ENCODE measurements around the gene TTC9C. TPM values are rescaled to one million over a fixed set of nuclear protein-coding genes. Genes with fewer than 3 reads are reported as not detected.

TTC9C gene
- total and polyA plus RNA-seq, 2 of the 13 experiments (the other 11 are each of a cell fraction or from before 2014, with no cell fraction given), result 28.0 to 36.4 TPM

DNA sequence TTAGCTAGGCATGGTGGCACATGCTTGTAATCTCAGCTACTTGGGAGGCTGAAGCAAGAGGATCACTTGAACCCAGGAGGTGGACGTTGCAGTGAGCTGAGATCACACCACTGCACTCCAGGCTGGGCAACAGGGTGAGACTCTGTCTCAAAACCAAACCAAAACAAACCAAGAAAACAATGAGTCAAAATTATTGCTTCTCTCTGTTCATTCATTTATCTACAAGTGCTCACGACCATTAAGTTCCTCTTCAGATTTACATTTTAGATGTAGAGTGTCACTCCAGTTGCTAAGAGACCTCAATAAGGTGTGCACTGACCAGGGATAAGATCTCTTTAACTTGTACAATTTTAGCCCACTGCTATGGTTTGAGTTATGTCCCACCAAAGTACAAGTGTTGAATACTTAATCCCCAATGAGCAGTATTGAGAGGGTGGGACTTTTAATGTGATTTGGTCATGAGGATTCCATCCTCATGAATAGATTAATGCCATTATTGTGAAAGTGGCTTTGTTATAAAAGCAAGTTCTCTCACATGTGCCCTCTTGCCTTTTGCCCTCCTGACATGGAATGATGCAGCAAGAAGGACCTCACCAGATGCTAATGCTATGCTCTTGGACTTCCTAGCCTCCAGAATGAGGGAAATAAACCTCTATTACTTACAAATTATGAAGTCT is 8.8 kb upstream of the TTC9C start:
- peaks cover 8% of the 10 kb centered on the region for H4K20me1 ChIP-seq (ENCODE audit: insufficient read depth, low read length)
- intact Hi-C loops (cut with micrococcal nuclease; ENCODE audit: unreplicated experiment) (no loop called here), in situ Hi-C loops (cut with HindIII; ENCODE audit: extremely low pct_ligation_motif_present, low pct_unique_long_range_greater_than_20kb) (no loop called here)
- H3K4me2 ChIP-seq (ENCODE audit: low read depth, low read length), result no peak overlapping the region
- H2AFZ ChIP-seq (ENCODE audit: low read length), result no peak overlapping the region
- H3K79me2 ChIP-seq (ENCODE audit: insufficient read depth, low read length), result peaks cover 46% of the 10 kb centered on the region
- no peaks in the 10 kb centered on the region for H3K27me3 ChIP-seq (ENCODE audit: control insufficient read depth in 1 of 2, insufficient read depth in 2 of 2, low read length in 2 of 2)
- H3K9ac ChIP-seq (ENCODE audit: insufficient read depth, low read depth, low read length), result no peak overlapping the region
- ATAC-seq, result no peak
- ChIA-PET CTCF (ENCODE audit: low intra/inter-chr PET ratio, low total read pairs) (no interaction called here), POLR2A (interaction anchor here (1.3 kb wide), 1 partner anchor 136 kb away, joined by 3 read pairs; no protein-coding TSS in a partner anchor)
- FAIRE-seq, result no peak
- BruUV-seq (replicated peaks), result no TSS peak
- WGBS (ENCODE audit: low lambda C conversion rate), result 100% methylated on average over 2 of the region's 2 CpGs
- peaks cover 31% of the 10 kb centered on the region for H3K4me1 ChIP-seq (ENCODE audit: insufficient read depth, low read length)
- H3K9me3 ChIP-seq (ENCODE audit: low read length), result no peaks in the 10 kb centered on the region
- peaks cover 29 to 94% of the 10 kb centered on the region in 2 experiments for H3K36me3 ChIP-seq (replicated peaks in 1 of 2; ENCODE audit: control insufficient read depth in 1 of 2, insufficient read depth in 2 of 2, low read length in 2 of 2)
- no peak overlapping the region for H3K4me3 ChIP-seq (replicated peaks in 1 of 3; ENCODE audit: insufficient read depth in 1 of 3, low read depth in 2 of 3, low read length in 3 of 3)
- H3K27ac ChIP-seq (ENCODE audit: extremely low read length, insufficient read depth, low read length), result no peak overlapping the region
- DNase-seq (ENCODE audit: low spot score), result no peak
- TF ChIP-seq EZH2 (conservative IDR thresholded peaks at IDR 0.05; ENCODE audit: low read depth, low read length), result no peak
- no peak for TF ChIP-seq ZNF251 (CRISPR knock-in tag; IDR thresholded peaks at IDR 0.05)
- TF ChIP-seq SMAD3 (CRISPR knock-in tag; IDR thresholded peaks at IDR 0.05), result no peak
- no peak for TF ChIP-seq ZNF432 (CRISPR knock-in tag; IDR thresholded peaks at IDR 0.05; ENCODE audit: borderline replicate concordance)
- TF ChIP-seq, protein P1, sequence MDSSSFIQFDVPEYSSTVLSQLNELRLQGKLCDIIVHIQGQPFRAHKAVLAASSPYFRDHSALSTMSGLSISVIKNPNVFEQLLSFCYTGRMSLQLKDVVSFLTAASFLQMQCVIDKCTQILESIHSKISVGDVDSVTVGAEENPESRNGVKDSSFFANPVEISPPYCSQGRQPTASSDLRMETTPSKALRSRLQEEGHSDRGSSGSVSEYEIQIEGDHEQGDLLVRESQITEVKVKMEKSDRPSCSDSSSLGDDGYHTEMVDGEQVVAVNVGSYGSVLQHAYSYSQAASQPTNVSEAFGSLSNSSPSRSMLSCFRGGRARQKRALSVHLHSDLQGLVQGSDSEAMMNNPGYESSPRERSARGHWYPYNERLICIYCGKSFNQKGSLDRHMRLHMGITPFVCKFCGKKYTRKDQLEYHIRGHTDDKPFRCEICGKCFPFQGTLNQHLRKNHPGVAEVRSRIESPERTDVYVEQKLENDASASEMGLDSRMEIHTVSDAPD (CRISPR knock-in tag; IDR thresholded peaks at IDR 0.05), result no peak
- no peak for TF ChIP-seq MIER3 (CRISPR knock-in tag; IDR thresholded peaks at IDR 0.05; ENCODE audit: borderline replicate concordance)
- TF ChIP-seq NFIC (IDR thresholded peaks at IDR 0.05; ENCODE audit: low read length), result no peak

DNA sequence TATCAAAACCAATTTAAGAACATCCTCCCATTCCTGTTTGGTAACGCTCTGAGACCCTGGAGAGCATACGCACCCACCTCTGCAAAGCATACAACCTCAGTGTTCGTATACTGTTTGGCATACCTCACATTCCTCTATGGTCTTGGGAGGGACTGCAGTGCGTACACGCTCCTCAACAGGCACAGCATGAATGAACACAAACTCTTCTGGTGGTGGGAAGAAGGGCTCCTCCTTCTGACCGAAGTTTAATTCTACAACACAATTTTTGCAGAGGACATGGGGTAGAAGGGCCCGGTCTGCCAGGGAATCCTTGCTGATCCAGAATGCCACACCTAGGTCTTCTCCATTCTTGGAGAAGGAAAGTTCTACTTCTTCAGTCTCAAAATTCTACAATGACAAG is 6.3 kb upstream of the TTC9C start:
- TSS peak; percentile 37 for BruUV-seq (replicated peaks)
- H3K9me3 ChIP-seq (ENCODE audit: low read length), result no peaks in the 10 kb centered on the region
- H2AFZ ChIP-seq (ENCODE audit: low read length), result no peak overlapping the region
- POLR2A ChIA-PET, result no interaction called here
- peak overlapping the region; percentile 39 for H3K27ac ChIP-seq (ENCODE audit: extremely low read length, insufficient read depth, low read length)
- H3K36me3 ChIP-seq (replicated peaks in 1 of 2; ENCODE audit: control insufficient read depth in 1 of 2, insufficient read depth in 2 of 2, low read length in 2 of 2), result peaks cover 15 to 73% of the 10 kb centered on the region in 2 experiments
- WGBS (ENCODE audit: low lambda C conversion rate), result 71% methylated on average over 7 of the region's 7 CpGs
- H3K4me2 ChIP-seq (ENCODE audit: low read depth, low read length), result no peak overlapping the region
- no peak overlapping the region for H3K4me3 ChIP-seq (replicated peaks in 1 of 3; ENCODE audit: insufficient read depth in 1 of 3, low read depth in 2 of 3, low read length in 3 of 3)
- H3K9ac ChIP-seq (ENCODE audit: insufficient read depth, low read depth, low read length), result no peak overlapping the region
- no peaks in the 10 kb centered on the region; a peak in 1 of 5 replicates for H3K27me3 ChIP-seq (ENCODE audit: control insufficient read depth in 1 of 2, insufficient read depth in 2 of 2, low read length in 2 of 2)
- ATAC-seq (peak; percentile 84), DNase-seq (ENCODE audit: low spot score) (peak; percentile 80), FAIRE-seq (peak; percentile 51)
- CTCF ChIA-PET (ENCODE audit: low intra/inter-chr PET ratio, low total read pairs), result no interaction called here
- H4K20me1 ChIP-seq (ENCODE audit: insufficient read depth, low read length), result peaks cover 30% of the 10 kb centered on the region
- intact Hi-C loops (cut with micrococcal nuclease; ENCODE audit: unreplicated experiment), result no loop called here
- H3K79me2 ChIP-seq (ENCODE audit: insufficient read depth, low read length), result peaks cover 64% of the 10 kb centered on the region
- in situ Hi-C loops (cut with HindIII; ENCODE audit: extremely low pct_ligation_motif_present, low pct_unique_long_range_greater_than_20kb), result no loop called here
- H3K4me1 ChIP-seq (ENCODE audit: insufficient read depth, low read length), result peaks cover 37% of the 10 kb centered on the region
- TF ChIP-seq, protein P2, sequence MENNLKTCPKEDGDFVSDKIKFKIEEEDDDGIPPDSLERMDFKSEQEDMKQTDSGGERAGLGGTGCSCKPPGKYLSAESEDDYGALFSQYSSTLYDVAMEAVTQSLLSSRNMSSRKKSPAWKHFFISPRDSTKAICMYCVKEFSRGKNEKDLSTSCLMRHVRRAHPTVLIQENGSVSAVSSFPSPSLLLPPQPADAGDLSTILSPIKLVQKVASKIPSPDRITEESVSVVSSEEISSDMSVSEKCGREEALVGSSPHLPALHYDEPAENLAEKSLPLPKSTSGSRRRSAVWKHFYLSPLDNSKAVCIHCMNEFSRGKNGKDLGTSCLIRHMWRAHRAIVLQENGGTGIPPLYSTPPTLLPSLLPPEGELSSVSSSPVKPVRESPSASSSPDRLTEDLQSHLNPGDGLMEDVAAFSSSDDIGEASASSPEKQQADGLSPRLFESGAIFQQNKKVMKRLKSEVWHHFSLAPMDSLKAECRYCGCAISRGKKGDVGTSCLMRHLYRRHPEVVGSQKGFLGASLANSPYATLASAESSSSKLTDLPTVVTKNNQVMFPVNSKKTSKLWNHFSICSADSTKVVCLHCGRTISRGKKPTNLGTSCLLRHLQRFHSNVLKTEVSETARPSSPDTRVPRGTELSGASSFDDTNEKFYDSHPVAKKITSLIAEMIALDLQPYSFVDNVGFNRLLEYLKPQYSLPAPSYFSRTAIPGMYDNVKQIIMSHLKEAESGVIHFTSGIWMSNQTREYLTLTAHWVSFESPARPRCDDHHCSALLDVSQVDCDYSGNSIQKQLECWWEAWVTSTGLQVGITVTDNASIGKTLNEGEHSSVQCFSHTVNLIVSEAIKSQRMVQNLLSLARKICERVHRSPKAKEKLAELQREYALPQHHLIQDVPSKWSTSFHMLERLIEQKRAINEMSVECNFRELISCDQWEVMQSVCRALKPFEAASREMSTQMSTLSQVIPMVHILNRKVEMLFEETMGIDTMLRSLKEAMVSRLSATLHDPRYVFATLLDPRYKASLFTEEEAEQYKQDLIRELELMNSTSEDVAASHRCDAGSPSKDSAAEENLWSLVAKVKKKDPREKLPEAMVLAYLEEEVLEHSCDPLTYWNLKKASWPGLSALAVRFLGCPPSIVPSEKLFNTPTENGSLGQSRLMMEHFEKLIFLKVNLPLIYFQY (CRISPR knock-in tag; IDR thresholded peaks at IDR 0.05; ENCODE audit: borderline replicate concordance), result no peak
- peak; percentile 41; the same call in 1 of the 2 replicates for TF ChIP-seq SAP130 (CRISPR knock-in tag; IDR thresholded peaks at IDR 0.05; ENCODE audit: low read depth)
- TF ChIP-seq TEAD3 (CRISPR knock-in tag; optimal IDR thresholded peaks at IDR 0.05; ENCODE audit: borderline replicate concordance), result peak; percentile 93
- TF ChIP-seq TOPORS (CRISPR knock-in tag; IDR thresholded peaks at IDR 0.05), result no peak
- TF ChIP-seq ZNF790 (CRISPR knock-in tag; IDR thresholded peaks at IDR 0.05; ENCODE audit: borderline replicate concordance), result no peak
- TF ChIP-seq SMC3 (IDR thresholded peaks at IDR 0.05; ENCODE audit: low read length), result peak; percentile 9; the same call in 1 of the 2 replicates
